ENCODE results near the gene LCT. TPM values are rescaled to one million over a fixed set of nuclear protein-coding genes. Genes with fewer than 3 reads are reported as not detected.

LCT gene
- total and polyA plus RNA-seq, 9 of the 15 experiments (the other 6 are each of a cell fraction or from before 2014, with no cell fraction given), result 0.01 to 0.04 (median 0.03) TPM; not detected in 4

GRCh38 chr2:135843671-135844070 lies 6.7 kb upstream of the LCT start:
- intact Hi-C loops (cut with micrococcal nuclease), result no loop called here
- CTCF ChIA-PET (ENCODE audit: low intra/inter-chr PET ratio), result no interaction called here

More at GRCh38 chr2:135843671-135844070, 6.7 kb upstream of the LCT start:
- peaks cover 84% of the 10 kb centered on the region for H3K36me3 ChIP-seq (ENCODE audit: control insufficient read depth, insufficient read depth, low read length)
- DNase-seq (ENCODE audit: extremely low read depth in 1 of 4, low spot score in 3 of 4) (no peak), FAIRE-seq (no peak), ATAC-seq (no peak)
- no peak overlapping the region for H3K9ac ChIP-seq (ENCODE audit: insufficient read depth in 1 of 2, low read depth in 2 of 2, low read length in 2 of 2)
- peaks cover 5% of the 10 kb centered on the region for H3K9me1 ChIP-seq (ENCODE audit: control insufficient read depth, insufficient read depth, low read length)
- no peaks in the 10 kb centered on the region for H4K20me1 ChIP-seq (replicated peaks; ENCODE audit: control insufficient read depth, insufficient read depth, low read length)
- no peaks in the 10 kb centered on the region for H3K4me1 ChIP-seq (replicated peaks in 1 of 2; ENCODE audit: control insufficient read depth in 2 of 2, insufficient read depth in 2 of 2, low read length in 2 of 2)
- in situ Hi-C loops (cut with MboI), result no loop called here
- no peak overlapping the region for H2AFZ ChIP-seq (ENCODE audit: low read depth, low read length)
- H3K79me2 ChIP-seq (ENCODE audit: control insufficient read depth, insufficient read depth, low read length), result no peaks in the 10 kb centered on the region
- H3K27ac ChIP-seq (ENCODE audit: extremely low read depth, low read depth, low read length), result no peak overlapping the region
- TF ChIP-seq SIX5 (IDR thresholded peaks at IDR 0.05; ENCODE audit: borderline replicate concordance in 1 of 2, insufficient read depth in 1 of 2, low read depth in 1 of 2, low read length in 2 of 2) (no peak), PHF8 (IDR thresholded peaks at IDR 0.05; ENCODE audit: borderline replicate concordance, low read length) (0 out of 2 replicates have a peak, but pooled peaks have one; percentile 3)
- TF ChIP-seq, protein P1, sequence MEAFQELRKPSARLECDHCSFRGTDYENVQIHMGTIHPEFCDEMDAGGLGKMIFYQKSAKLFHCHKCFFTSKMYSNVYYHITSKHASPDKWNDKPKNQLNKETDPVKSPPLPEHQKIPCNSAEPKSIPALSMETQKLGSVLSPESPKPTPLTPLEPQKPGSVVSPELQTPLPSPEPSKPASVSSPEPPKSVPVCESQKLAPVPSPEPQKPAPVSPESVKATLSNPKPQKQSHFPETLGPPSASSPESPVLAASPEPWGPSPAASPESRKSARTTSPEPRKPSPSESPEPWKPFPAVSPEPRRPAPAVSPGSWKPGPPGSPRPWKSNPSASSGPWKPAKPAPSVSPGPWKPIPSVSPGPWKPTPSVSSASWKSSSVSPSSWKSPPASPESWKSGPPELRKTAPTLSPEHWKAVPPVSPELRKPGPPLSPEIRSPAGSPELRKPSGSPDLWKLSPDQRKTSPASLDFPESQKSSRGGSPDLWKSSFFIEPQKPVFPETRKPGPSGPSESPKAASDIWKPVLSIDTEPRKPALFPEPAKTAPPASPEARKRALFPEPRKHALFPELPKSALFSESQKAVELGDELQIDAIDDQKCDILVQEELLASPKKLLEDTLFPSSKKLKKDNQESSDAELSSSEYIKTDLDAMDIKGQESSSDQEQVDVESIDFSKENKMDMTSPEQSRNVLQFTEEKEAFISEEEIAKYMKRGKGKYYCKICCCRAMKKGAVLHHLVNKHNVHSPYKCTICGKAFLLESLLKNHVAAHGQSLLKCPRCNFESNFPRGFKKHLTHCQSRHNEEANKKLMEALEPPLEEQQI (IDR thresholded peaks at IDR 0.05), result no peak
- H3K4me2 ChIP-seq (ENCODE audit: insufficient read depth, low read length), result no peak overlapping the region
- POLR2A ChIA-PET, result interaction anchor here (1.9 kb wide), 1 partner anchor 11 kb away, joined by 6 read pairs; no protein-coding TSS in a partner anchor
- H3K4me3 ChIP-seq, result no peak overlapping the region
- no TSS peak for BruUV-seq (replicated peaks)
- no peaks in the 10 kb centered on the region for H3K9me3 ChIP-seq (replicated peaks; ENCODE audit: control insufficient read depth, insufficient read depth, low read depth, low read length)
- H3K27me3 ChIP-seq (ENCODE audit: control insufficient read depth in 2 of 2, insufficient read depth in 2 of 2, low read length in 2 of 2), result no peaks in the 10 kb centered on the region
- 96% methylated on average over 2 of the region's 3 CpGs for WGBS (ENCODE audit: insufficient coverage, low coverage, missing lambda C conversion rate)

Data from K562 (cell line).